Spinal cord (tissue), 10 donors: ENCODE data around the gene CWH43. TPM values are rescaled to one million over a fixed set of nuclear protein-coding genes. Genes with fewer than 3 reads are reported as not detected.
A peak's percentile ranks its signal among the peaks of the same experiment; 100 is the strongest.
"Not testable (repeated sequence)": the region's sequence is repeated elsewhere in the genome, so short reads cannot be mapped to it uniquely, and the experiment has no call there.

Experiments used
- DNase-seq, 6 donors: peaks; one replicate each; pipeline versions ENCODE4 v3.0.0 to v3.0.0-alpha.2; 2013 to 2015; ENCODE audit warnings: low spot score in 6 of 6, low read depth in 4 of 6
- H3K27ac ChIP-seq: one replicate; pipeline ENCODE4 v1.5.1; 2013; ENCODE audit warnings: low read depth, low read length, control low read depth
- H3K27me3 ChIP-seq: one replicate; pipeline ENCODE4 v1.6.1; 2013; ENCODE audit warnings: low read length; ENCODE audit not compliant: control insufficient read depth, insufficient read depth
- H3K36me3 ChIP-seq: one replicate; pipeline ENCODE4 v1.6.1; 2013; ENCODE audit warnings: low read length; ENCODE audit not compliant: control insufficient read depth, insufficient read depth
- H3K4me1 ChIP-seq: one replicate; pipeline ENCODE4 v1.6.1; 2013; ENCODE audit warnings: low read length; ENCODE audit not compliant: control insufficient read depth, insufficient read depth
- H3K4me3 ChIP-seq: one replicate; pipeline ENCODE4 v1.5.1; 2013; ENCODE audit warnings: low read depth, low read length, control low read depth
- H3K9me3 ChIP-seq: one replicate; pipeline ENCODE4 v1.6.1; 2013; ENCODE audit warnings: low read length; ENCODE audit not compliant: control insufficient read depth, insufficient read depth
- WGBS: methylation state at CpG from one replicate; pipeline ENCODE4 v1.1.5; 2013; ENCODE audit warnings: missing lambda C conversion rate; ENCODE audit not compliant: insufficient coverage; 5-methylcytosine and 5-hydroxymethylcytosine counted together
- polyA plus RNA-seq, 2 donors: library from polyadenylated mRNA; unstranded; fragments of 120-200 nt; gene quantifications; one replicate each; pipeline ENCODE4 v1.2.1, GENCODE V29; 2013; ENCODE audit not compliant: insufficient read length in 2 of 2
- total RNA-seq, 2 donors: library from RNA; depleted of rRNA in 1 of 2; stranded (reverse); fragments of 120-200 nt in 1 of 2; fragments of >200 nt in 1 of 2; gene quantifications; one replicate each; pipeline versions ENCODE4 v1.2.3 to v1.2.4, GENCODE V29; 2013 to 2014
- donor health status: healthy.

Gene CWH43
- total and polyA plus RNA-seq, 4 donors, result 0.11 TPM; not detected in 3

GRCh38 chr4:48949518-48950219 lies 36.4 kb upstream of the CWH43 start:
- Histone ChIP-seq H3K27ac (no peak overlapping the region), H3K9me3 (no peaks in the 10 kb centered on the region), H3K36me3 (no peaks in the 10 kb centered on the region), H3K4me3 (no peak overlapping the region), H3K4me1 (no peaks in the 10 kb centered on the region), H3K27me3 (no peaks in the 10 kb centered on the region)
- DNase-seq, result no peak
- WGBS, result 63% methylated on average over 3 of the region's 4 CpGs

- no peaks in the 10 kb centered on the region for H3K36me3 ChIP-seq
- H3K4me1 ChIP-seq, result no peaks in the 10 kb centered on the region
- H3K9me3 ChIP-seq, result no peaks in the 10 kb centered on the region
- no peaks in the 10 kb centered on the region for H3K27me3 ChIP-seq
- no peak overlapping the region for H3K27ac ChIP-seq
- no CpG with 5 or more reads among the region's 2 CpGs for WGBS
- no peak for DNase-seq
- no peak overlapping the region for H3K4me3 ChIP-seq
These were observed 31.8 kb upstream of the CWH43 start for GRCh38 chr4:48954314-48954713.

- DNase-seq, H3K9me3 ChIP-seq: not testable (repeated sequence)
These were observed 28.7 kb upstream of the CWH43 start for GRCh38 chr4:48957366-48957765.

GRCh38 chr4:48958582-48958981 lies 27.5 kb upstream of the CWH43 start:
- 100% methylated on average over 1 of the region's 2 CpGs for WGBS
- Histone ChIP-seq H3K36me3 (no peaks in the 10 kb centered on the region), H3K9me3 (no peaks in the 10 kb centered on the region), H3K27ac (no peak overlapping the region), H3K4me3 (no peak overlapping the region), H3K4me1 (no peaks in the 10 kb centered on the region), H3K27me3 (no peaks in the 10 kb centered on the region)
- no peak for DNase-seq

More at GRCh38 chr4:48957366-48957765, 28.7 kb upstream of the CWH43 start:
- 100% methylated on average over 1 of the region's 5 CpGs for WGBS
- H3K4me3 ChIP-seq, H3K4me1 ChIP-seq, H3K36me3 ChIP-seq, H3K27me3 ChIP-seq, H3K27ac ChIP-seq: not testable (repeated sequence)

- no peaks in the 10 kb centered on the region for H3K9me3 ChIP-seq
- H3K27me3 ChIP-seq, result no peaks in the 10 kb centered on the region
- H3K36me3 ChIP-seq, result no peaks in the 10 kb centered on the region
- DNase-seq, result no peak
- H3K4me3 ChIP-seq, result no peak overlapping the region
- H3K4me1 ChIP-seq, result no peaks in the 10 kb centered on the region
- 88% methylated on average over 3 of the region's 3 CpGs for WGBS
- H3K27ac ChIP-seq, result no peak overlapping the region
These were observed 25.0 kb upstream of the CWH43 start for GRCh38 chr4:48960988-48961635.

- Histone ChIP-seq H3K27me3 (no peaks in the 10 kb centered on the region), H3K27ac (no peak overlapping the region), H3K9me3 (no peaks in the 10 kb centered on the region), H3K4me1 (no peaks in the 10 kb centered on the region), H3K36me3 (no peaks in the 10 kb centered on the region), H3K4me3 (no peak overlapping the region)
- no peak for DNase-seq
- 87% methylated on average over 3 of the region's 5 CpGs for WGBS
These were observed 23.4 kb upstream of the CWH43 start for GRCh38 chr4:48962636-48963035.

- H3K27ac ChIP-seq, result no peak overlapping the region
- H3K36me3 ChIP-seq, result no peaks in the 10 kb centered on the region
- DNase-seq, result peak in 5 of 6 donors; percentile 40 to 93 (median 51)
- H3K9me3 ChIP-seq, result no peaks in the 10 kb centered on the region
- H3K27me3 ChIP-seq, result no peaks in the 10 kb centered on the region
- no peak overlapping the region for H3K4me3 ChIP-seq
- WGBS, result 0% methylated on average over 2 of the region's 5 CpGs
- H3K4me1 ChIP-seq, result no peaks in the 10 kb centered on the region
These were observed 22.9 kb upstream of the CWH43 start for GRCh38 chr4:48963042-48963679.

GRCh38 chr4:48967101-48967500 lies 19.0 kb upstream of the CWH43 start:
- Histone ChIP-seq H3K27me3 (no peaks in the 10 kb centered on the region), H3K4me3 (no peak overlapping the region), H3K4me1 (no peaks in the 10 kb centered on the region), H3K36me3 (no peaks in the 10 kb centered on the region), H3K9me3 (no peaks in the 10 kb centered on the region), H3K27ac (no peak overlapping the region)
- no peak for DNase-seq

GRCh38 chr4:48967631-48968030 lies 18.4 kb upstream of the CWH43 start:
- H3K9me3 ChIP-seq, result no peaks in the 10 kb centered on the region
- no peak overlapping the region for H3K27ac ChIP-seq
- no peaks in the 10 kb centered on the region for H3K4me1 ChIP-seq
- WGBS, result no CpG with 5 or more reads among the region's 1 CpG
- H3K36me3 ChIP-seq, result no peaks in the 10 kb centered on the region
- DNase-seq, result peak in 2 of 6 donors; percentile 6 to 14
- no peaks in the 10 kb centered on the region for H3K27me3 ChIP-seq
- no peak overlapping the region for H3K4me3 ChIP-seq

- Histone ChIP-seq H3K9me3 (no peaks in the 10 kb centered on the region), H3K27ac (no peak overlapping the region), H3K4me1 (no peaks in the 10 kb centered on the region), H3K36me3 (no peaks in the 10 kb centered on the region), H3K4me3 (no peak overlapping the region), H3K27me3 (no peaks in the 10 kb centered on the region)
- 67% methylated on average over 1 of the region's 4 CpGs for WGBS
- DNase-seq, result no peak
These were observed 17.3 kb upstream of the CWH43 start for GRCh38 chr4:48968814-48969213.
